Astrocyte of the spinal cord (primary cell): ENCODE data around the gene KMT5C.
A peak's percentile ranks its signal among the peaks of the same experiment; 100 is the strongest.

Source experiments
- DNase-seq: peaks from one replicate; pipeline ENCODE4 v3.0.0; 2011; ENCODE audit warnings: low read depth, low spot score
- H3K4me3 ChIP-seq: 2 replicates; pipeline ENCODE4 v1.5.1; 2011; ENCODE audit warnings: low read depth, mild to moderate bottlenecking, low read length, moderate library complexity
- in situ Hi-C: cut with HindIII; loops from 2 replicates; pipeline ENCODE4 v1.10.0; 2017; ENCODE audit warnings: low sequenced_read_pairs
- TF ChIP-seq, protein P1 (sequence below): IDR thresholded peaks from 2 replicates; pipeline ENCODE4 v1.5.1; 2012; ENCODE audit warnings: low read depth, mild to moderate bottlenecking, low read length, inconsistent platforms

The KMT5C gene

DNA sequence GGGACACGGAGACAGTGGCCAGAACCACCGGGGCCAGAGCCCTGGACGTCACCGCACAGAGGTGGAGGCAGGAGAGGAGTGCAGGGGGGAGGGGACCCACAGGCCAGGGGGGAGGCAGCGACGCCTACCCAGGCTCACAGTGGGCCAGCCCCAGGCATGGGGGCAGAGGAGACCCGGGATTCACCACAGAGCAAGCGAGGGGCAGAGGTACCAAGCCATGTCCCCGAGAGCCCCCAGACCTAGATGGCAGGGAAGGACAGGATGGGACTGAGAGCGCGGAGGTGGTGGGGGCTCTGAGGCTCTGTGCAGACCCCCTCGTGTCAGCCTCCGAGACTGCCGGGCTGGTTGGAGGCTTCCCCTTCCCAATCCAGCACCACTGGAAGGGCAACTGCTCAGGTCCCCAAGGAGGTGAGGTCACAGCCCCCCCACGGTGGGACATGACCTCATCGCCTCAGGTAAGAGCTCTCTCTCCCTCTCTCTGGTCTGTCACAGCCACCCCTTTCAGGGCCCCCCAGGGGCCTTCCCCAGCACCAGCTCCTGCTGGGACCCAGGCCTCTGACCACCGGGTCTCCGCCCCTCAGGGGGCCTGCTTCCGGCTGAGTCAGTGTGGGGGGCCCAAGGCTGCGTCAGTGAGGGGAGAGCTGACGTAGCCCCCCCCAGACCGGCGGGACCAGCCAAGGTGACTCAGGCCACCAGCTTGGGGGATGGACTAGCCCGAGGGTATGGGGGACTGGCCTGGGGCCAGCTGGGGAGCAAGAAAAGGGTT lies 32.8 kb downstream of the KMT5C start:
- DNase-seq = peak; percentile 70
- no peak overlapping the region for H3K4me3 ChIP-seq
- TF ChIP-seq, protein P1, sequence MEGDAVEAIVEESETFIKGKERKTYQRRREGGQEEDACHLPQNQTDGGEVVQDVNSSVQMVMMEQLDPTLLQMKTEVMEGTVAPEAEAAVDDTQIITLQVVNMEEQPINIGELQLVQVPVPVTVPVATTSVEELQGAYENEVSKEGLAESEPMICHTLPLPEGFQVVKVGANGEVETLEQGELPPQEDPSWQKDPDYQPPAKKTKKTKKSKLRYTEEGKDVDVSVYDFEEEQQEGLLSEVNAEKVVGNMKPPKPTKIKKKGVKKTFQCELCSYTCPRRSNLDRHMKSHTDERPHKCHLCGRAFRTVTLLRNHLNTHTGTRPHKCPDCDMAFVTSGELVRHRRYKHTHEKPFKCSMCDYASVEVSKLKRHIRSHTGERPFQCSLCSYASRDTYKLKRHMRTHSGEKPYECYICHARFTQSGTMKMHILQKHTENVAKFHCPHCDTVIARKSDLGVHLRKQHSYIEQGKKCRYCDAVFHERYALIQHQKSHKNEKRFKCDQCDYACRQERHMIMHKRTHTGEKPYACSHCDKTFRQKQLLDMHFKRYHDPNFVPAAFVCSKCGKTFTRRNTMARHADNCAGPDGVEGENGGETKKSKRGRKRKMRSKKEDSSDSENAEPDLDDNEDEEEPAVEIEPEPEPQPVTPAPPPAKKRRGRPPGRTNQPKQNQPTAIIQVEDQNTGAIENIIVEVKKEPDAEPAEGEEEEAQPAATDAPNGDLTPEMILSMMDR = no peak
- in situ Hi-C loops = no loop called here

DNA sequence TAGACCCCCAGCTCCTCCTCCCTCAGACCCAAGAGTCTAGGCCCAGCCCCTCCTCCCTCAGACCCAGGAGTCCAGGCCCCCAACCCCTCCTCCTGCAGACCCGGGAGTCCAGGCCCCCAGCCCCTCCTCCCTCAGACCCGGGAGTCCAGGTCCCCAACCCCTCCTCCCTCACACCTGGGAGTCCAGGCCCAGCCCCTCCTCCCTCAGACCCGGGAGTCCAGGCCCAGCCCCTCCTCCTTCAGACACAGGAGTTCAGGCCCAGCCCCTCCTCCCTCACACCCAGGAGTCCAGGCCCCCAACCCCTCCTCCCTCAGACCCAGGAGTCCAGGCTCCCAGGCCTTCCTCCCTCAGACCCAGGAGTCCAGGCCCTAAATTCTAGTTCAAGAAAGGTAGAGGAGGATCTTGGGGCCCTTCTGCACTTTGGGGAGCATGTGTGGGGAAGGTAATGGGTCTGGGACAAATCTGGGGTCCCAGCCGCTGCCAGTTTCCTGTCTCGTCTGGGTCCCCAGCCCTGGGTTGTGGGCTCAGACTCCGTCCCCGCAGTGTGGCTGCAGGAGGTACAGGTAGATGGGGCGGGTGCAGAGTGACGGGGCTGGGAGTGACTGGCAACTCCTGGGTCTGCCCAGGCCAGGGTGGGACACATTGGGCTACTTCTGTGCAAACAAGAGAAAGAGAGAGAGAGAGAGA lies 33.8 kb downstream of the KMT5C start:
- in situ Hi-C loops = no loop called here
- no peak overlapping the region for H3K4me3 ChIP-seq
- TF ChIP-seq, protein P1 = no peak
- no peak for DNase-seq

DNA sequence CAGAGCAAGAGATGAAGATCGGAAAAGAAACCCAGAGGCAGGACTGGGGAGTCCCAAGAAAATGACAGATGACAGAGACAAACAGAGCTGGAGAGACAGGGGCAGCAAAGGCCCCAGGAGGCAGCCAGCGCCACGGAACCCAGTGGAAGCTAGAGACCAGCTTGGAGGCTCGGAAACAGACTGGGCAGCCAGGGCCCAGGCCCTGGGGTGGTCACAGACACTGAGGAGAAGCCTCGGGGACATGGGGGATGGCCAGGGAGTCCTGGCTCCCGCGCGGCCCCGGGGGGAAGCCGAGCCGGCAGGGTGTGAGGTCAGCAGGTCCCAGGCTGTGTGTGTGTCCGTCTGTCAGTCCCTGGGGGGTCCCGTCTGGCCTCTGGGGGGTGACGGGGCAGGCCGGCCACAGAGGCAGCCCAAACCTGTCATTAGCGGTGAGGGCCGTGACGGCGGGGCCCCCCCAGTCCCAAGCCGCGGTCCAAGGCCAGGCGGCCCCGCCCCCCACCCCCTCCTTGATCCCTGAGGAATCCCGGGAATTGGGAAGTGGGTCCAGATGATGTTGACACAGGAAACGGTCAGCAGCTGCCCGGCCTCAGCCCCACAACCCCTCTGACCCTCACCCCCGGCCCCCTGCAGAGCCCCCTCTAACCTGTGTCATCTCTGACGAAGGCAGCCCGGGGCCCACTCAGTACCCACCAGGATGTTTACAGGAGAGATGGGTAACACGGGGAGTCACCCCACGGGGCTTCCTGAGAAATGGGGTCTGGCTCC lies 34.5 kb downstream of the KMT5C start:
- TF ChIP-seq, protein P1 = no peak
- peak; percentile 44 for DNase-seq
- in situ Hi-C loops = no loop called here
- no peak overlapping the region for H3K4me3 ChIP-seq

DNA sequence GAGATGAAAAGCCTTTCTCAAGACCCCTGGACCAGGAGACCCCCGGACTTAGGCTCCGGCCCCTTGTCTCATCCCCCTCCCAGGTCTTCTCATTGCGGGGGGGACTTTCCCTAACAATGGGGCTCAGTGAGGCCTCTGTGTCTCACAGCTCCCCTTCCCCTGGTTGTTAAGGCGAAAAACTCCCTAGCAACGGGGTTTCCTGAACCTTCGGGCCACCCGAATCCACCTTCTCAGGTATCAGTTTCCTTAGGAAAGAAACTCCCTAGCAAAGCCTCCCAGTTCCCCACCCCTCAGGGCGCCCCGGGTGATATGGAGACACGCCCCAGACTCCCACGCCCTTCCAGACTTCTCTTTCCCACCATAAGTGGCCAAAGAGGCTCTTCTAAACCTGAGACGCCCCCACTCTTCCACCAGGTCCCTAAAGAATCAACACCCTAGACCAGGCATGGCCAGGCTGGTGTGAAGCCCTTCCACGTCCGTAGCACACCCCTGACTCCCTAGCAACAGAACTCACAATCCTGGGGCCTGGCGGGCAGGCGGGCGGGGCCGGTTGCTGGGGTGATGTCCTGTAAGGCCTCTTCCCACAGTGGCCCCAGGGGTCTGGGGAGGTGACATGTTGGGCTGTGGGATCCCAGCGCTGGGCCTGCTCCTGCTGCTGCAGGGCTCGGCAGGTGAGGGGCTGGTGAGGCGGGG lies 36.7 kb downstream of the KMT5C start, which contains the start of gene TMEM190:
TSS of gene TMEM190 (plus strand) at position 586 of the 693 bp plus-strand sequence. CDS start at position 614, 28 bp downstream.
- in situ Hi-C loops = no loop called here
- DNase-seq = no peak
- no peak within 1 kb of the TSS for H3K4me3 ChIP-seq
- TF ChIP-seq, protein P1 = no peak

DNA sequence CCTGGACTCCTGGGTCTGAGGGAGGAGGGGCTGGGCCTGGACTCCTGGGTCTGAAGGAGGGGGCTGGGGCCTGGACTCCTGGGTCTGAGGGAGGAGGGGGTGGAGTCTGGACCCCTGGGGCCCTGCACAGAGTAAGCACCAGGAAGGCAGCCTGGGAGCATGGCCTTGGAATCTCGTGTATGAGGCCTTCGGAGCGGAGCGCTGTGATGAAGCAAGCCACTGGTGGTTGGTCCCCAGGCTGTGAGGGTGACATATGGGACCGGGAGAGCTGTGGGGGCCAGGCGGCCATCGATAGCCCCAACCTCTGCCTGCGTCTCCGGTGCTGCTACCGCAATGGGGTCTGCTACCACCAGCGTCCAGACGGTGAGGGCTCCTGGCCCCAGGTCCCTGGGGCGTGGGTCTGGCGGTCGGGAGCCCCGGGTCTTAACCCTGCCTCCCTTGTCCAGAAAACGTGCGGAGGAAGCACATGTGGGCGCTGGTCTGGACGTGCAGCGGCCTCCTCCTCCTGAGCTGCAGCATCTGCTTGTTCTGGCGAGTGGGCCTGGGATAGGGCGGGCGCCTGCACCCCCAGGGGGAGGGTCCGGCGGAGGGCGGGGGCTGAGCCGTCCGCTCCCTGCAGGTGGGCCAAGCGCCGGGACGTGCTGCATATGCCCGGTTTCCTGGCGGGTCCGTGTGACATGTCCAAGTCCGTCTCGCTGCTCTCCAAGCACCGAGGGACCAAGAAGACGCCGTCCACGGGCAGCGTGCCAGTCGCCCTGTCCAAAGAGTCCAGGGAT lies 37.9 kb downstream of the KMT5C start:
- no peak overlapping the region for H3K4me3 ChIP-seq
- TF ChIP-seq, protein P1 = no peak
- in situ Hi-C loops = no loop called here
- no peak for DNase-seq
